Measurements from ENCODE around the gene GADL1.

Gene GADL1

DNA sequence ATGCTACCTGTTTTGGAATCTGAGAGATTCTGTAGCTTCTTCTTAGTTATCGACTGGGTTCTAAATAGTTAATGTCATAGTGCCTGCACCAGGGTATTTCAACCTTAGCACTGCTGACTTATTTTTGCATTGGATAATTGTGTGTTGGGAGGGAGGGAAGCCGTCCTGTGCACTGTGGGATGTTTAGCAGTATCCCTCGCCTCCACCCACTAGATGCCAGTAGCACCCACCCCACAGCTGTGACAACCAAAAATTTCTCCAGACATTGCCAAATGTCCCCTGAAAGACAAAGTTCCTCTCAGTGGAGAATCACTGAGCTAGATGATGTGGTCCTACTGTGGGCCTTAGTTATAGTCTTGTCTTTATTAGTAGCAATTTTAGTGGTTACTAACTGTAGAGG is 199.8 kb downstream of the GADL1 start:
- TF ChIP-seq, protein P1, sequence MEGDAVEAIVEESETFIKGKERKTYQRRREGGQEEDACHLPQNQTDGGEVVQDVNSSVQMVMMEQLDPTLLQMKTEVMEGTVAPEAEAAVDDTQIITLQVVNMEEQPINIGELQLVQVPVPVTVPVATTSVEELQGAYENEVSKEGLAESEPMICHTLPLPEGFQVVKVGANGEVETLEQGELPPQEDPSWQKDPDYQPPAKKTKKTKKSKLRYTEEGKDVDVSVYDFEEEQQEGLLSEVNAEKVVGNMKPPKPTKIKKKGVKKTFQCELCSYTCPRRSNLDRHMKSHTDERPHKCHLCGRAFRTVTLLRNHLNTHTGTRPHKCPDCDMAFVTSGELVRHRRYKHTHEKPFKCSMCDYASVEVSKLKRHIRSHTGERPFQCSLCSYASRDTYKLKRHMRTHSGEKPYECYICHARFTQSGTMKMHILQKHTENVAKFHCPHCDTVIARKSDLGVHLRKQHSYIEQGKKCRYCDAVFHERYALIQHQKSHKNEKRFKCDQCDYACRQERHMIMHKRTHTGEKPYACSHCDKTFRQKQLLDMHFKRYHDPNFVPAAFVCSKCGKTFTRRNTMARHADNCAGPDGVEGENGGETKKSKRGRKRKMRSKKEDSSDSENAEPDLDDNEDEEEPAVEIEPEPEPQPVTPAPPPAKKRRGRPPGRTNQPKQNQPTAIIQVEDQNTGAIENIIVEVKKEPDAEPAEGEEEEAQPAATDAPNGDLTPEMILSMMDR (IDR thresholded peaks at IDR 0.05; ENCODE audit: control extremely low read depth, extremely low read depth, low read depth, missing control alignments): no peak
- no peak for DNase-seq (ENCODE audit: extremely low spot score)
- ChIA-PET CTCF (interaction anchor here (0.8 to 5.1 kb wide), 14 partner anchors 8 to 683 kb away, joined by 3 to 40 read pairs (median 8); no protein-coding TSS in a partner anchor), POLR2A (no interaction called here)

DNA sequence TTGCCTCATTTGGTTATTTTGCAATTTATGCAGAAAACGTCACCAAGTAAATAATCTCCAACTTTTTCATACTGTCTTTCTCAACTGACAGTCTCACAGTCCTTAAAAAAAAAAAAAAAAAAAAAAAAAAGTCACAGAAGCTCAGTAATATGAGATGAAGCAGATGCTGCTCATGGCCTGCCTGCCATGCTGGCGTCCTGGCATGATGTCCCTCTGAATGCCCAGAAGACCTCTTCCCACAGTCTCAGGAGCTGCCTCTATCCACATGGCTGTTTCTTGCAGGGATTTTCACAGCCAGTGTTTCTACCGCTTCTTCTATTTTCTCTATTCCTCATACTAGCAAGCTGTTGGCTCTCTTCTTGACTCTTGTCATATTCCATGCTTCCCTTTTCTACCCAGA is 200.3 kb downstream of the GADL1 start:
- no peak for DNase-seq (ENCODE audit: extremely low spot score)
- ChIA-PET CTCF (interaction anchor here (0.8 to 5.1 kb wide), 27 partner anchors 8 to 685 kb away, joined by 3 to 40 read pairs (median 4); partner anchors contain the start of gene TGFBR2), POLR2A (no interaction called here)
- TF ChIP-seq, protein P1 (IDR thresholded peaks at IDR 0.05; ENCODE audit: control extremely low read depth, extremely low read depth, low read depth, missing control alignments): no peak

DNA sequence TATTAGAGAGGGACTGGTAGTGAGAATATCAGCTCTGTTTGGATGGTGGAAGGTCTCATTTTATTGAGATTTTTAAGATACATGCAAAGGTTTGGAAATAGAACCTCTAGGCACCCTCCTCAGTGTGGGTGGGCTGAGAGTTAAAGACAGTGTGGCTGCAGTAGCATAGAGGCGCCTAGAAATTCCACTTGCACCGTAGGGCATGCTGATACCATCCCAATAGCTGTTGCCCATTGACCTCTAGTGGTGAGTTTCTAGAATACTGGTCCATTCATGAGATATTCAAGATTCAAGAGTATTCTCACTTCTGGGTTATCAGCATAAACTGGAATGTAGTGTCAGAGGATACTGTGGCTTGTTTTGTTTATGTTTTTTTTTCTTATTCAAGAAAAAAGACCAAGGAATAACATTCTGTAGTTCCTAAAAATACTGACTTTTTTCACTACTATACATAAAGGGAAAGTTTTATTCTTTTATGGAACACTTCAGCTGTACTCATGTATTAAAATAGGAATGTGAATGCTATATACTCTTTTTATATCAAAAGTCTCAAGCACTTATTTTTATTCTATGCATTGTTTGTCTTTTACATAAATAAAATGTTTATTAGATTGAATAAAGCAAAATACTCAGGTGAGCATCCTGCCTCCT is 200.9 kb downstream of the GADL1 start:
- peak; percentile 48 for DNase-seq (ENCODE audit: extremely low spot score)
- TF ChIP-seq, protein P1 (IDR thresholded peaks at IDR 0.05; ENCODE audit: control extremely low read depth, extremely low read depth, low read depth, missing control alignments): peak; percentile 57
- POLR2A ChIA-PET: no interaction called here
- CTCF ChIA-PET: interaction anchor here (0.7 to 5.1 kb wide), 37 partner anchors 8 to 684 kb away, joined by 3 to 40 read pairs (median 4); partner anchors contain the start of gene TGFBR2

DNA sequence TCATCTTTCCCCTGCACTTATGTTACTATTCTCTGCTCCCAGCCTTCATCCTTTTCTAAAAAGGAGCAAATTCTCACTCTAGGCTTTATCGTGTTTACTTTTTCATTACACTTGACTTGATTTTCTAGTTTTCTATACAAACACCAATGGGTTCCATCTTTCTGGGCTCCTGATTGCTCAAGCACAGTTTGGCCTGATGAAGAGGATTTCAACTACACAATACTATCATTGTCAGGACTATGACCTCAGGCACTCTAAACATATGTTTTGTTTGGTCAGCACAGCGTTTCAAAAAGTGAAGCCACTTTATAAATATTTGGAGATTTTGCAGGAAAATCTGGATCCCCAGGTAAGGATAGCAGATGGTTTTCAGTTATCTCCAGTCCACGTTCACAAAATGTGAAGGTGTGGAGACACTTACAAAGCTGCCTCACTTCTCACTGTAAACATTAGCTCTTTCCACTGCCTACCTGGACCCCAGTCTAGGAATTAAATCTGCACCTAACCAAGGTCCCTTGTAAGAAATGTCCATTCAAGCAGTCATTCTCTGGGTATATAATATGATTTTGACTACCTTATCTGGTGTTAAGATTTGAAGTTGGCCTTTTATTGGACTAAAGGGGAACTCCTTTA is 201.8 kb downstream of the GADL1 start:
- ChIA-PET POLR2A (no interaction called here), CTCF (interaction anchor here (0.7 to 5.1 kb wide), 34 partner anchors 7 to 683 kb away, joined by 3 to 40 read pairs (median 4); partner anchors contain the start of gene TGFBR2)
- TF ChIP-seq, protein P1 (IDR thresholded peaks at IDR 0.05; ENCODE audit: control extremely low read depth, extremely low read depth, low read depth, missing control alignments): no peak
- DNase-seq (ENCODE audit: extremely low spot score): no peak

DNA sequence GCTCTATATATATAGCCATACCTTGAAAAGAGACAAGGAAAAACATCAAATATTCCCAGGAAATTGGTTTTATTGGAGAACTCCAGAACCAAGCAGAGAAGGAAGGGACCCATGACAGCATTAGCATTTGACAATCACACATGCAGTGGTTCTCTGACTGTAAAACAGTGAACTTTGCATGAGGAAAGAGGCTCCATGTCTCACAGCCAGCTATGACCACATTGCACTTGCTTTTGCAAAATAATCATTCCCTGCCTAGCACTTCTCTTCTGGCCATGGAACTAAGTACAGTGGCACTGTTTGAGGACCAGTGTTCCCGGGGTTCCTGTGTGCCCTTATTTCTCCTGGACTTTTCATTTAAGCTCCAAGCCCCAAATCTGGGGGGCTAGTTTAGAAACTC is 202.5 kb downstream of the GADL1 start:
- CTCF ChIA-PET: interaction anchor here (0.9 to 5.1 kb wide), 7 partner anchors 9 to 680 kb away, joined by 3 to 40 read pairs (median 6); no protein-coding TSS in a partner anchor
- TF ChIP-seq, protein P1 (IDR thresholded peaks at IDR 0.05; ENCODE audit: control extremely low read depth, extremely low read depth, low read depth, missing control alignments): no peak
- no peak for DNase-seq (ENCODE audit: extremely low spot score)
- POLR2A ChIA-PET: no interaction called here

DNA sequence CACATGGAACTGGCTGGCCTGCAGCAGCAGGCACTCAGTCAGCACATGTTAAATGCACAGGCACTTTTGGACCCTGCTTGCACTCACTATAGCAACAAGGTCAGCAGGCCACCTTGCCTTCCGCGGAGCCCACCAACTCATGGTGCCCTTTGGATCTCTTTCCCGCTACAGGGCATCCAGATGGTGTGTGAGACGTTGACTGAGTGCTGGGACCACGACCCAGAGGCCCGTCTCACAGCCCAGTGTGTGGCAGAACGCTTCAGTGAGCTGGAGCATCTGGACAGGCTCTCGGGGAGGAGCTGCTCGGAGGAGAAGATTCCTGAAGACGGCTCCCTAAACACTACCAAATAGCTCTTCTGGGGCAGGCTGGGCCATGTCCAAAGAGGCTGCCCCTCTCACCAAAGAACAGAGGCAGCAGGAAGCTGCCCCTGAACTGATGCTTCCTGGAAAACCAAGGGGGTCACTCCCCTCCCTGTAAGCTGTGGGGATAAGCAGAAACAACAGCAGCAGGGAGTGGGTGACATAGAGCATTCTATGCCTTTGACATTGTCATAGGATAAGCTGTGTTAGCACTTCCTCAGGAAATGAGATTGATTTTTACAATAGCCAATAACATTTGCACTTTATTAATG is 203.1 kb downstream of the GADL1 start:
- CTCF ChIA-PET: interaction anchor here (0.9 to 5.1 kb wide), 7 partner anchors 9 to 679 kb away, joined by 3 to 40 read pairs (median 6); no protein-coding TSS in a partner anchor
- POLR2A ChIA-PET: no interaction called here
- DNase-seq (ENCODE audit: extremely low spot score): no peak
- TF ChIP-seq, protein P1 (IDR thresholded peaks at IDR 0.05; ENCODE audit: control extremely low read depth, extremely low read depth, low read depth, missing control alignments): no peak

Data from GM10248 (cell line).